Vein endothelial cell (primary cell): ENCODE data around the gene FLYWCH1. TPM values are rescaled to one million over a fixed set of nuclear protein-coding genes. Genes with fewer than 3 reads are reported as not detected.

Experiments
- small RNA-seq: library from RNA; depleted of rRNA; stranded (forward); fragments of <200 nt; gene quantifications from one replicate; pipeline ENCODE3, GENCODE V24; 2012
- total RNA-seq: library from RNA; depleted of rRNA; stranded (reverse); fragments of >200 nt; gene quantifications from 2 replicates; pipeline ENCODE4 v1.2.3, GENCODE V29; 2012

The FLYWCH1 gene
- 26.0 and 37.6 TPM in 2 replicates for total RNA-seq

GRCh38 chr16:2911638-2912329 is at the start of gene FLYWCH1:
Gene FLYWCH1, plus strand, starts transcription at chr16:2911931. Its CDS starts 17,755 bp downstream, at chr16:2929686.

GRCh38 chr16:2882650-2883457 is 28.9 kb upstream of the FLYWCH1 start, which contains the start of gene FLYWCH2:
Gene FLYWCH2, plus strand, starts transcription at chr16:2883215. Its CDS starts 13,235 bp downstream, at chr16:2896450.

GRCh38 chr16:2963723-2964474 is 52.2 kb downstream of the FLYWCH1 start, which contains the start of gene KREMEN2:
Gene KREMEN2, plus strand, starts transcription at chr16:2964275. Its CDS starts 246 bp downstream, at chr16:2964521.

GRCh38 chr16:2968738-2969544 is 57.2 kb downstream of the FLYWCH1 start, which contains the start of gene PAQR4:
Gene PAQR4, plus strand, starts transcription at chr16:2969348. Its CDS starts 327 bp downstream, at chr16:2969675.

GRCh38 chr16:2980227-2981176 is 68.8 kb downstream of the FLYWCH1 start, which contains the start of gene PKMYT1:
Gene PKMYT1, minus strand, starts transcription at chr16:2980446. Its CDS starts 789 bp downstream, at chr16:2979657.

Small RNA genes within 50 kb of the gene (small RNA-seq; reads per million reads assigned to genes)
- gene LINC00514 = not detected

Other genes with a start within 250 kb of the FLYWCH1 start
- gene KCTD5, start 229.4 kb upstream of the FLYWCH1 start, total RNA-seq = 25.8 and 28.4 TPM in 2 replicates
- under 0.01 and 1.1 TPM in 2 replicates for gene PRSS27, start 191.7 kb upstream of the FLYWCH1 start, total RNA-seq
- gene SRRM2, start 159.3 kb upstream of the FLYWCH1 start, total RNA-seq = 90.4 and 114 TPM in 2 replicates
- 231 and 236 TPM in 2 replicates for gene ELOB, start 134.7 kb upstream of the FLYWCH1 start, total RNA-seq
- gene PRSS33, start 124.4 kb upstream of the FLYWCH1 start, total RNA-seq = not detected in 2 replicates
- not detected in 2 replicates for gene PRSS41, start 113.5 kb upstream of the FLYWCH1 start, total RNA-seq
- gene PRSS21, start 94.7 kb upstream of the FLYWCH1 start, total RNA-seq = 0.33 and 1.2 TPM in 2 replicates
- gene ZG16B, start 81.6 kb upstream of the FLYWCH1 start, total RNA-seq = 0.33 TPM in 1 of 2 replicates, not detected in the other
- not detected in 2 replicates for gene PRSS22, start 53.8 kb upstream of the FLYWCH1 start, total RNA-seq
- 44.9 and 49.0 TPM in 2 replicates for gene FLYWCH2, start 28.7 kb upstream of the FLYWCH1 start, total RNA-seq
- gene KREMEN2, start 52.3 kb downstream of the FLYWCH1 start, total RNA-seq = not detected in 2 replicates
- 11.8 and 13.9 TPM in 2 replicates for gene PAQR4, start 57.4 kb downstream of the FLYWCH1 start, total RNA-seq
- 9.6 and 11.4 TPM in 2 replicates for gene PKMYT1, start 68.5 kb downstream of the FLYWCH1 start, total RNA-seq
- not detected in 2 replicates for gene CLDN9, start 101.0 kb downstream of the FLYWCH1 start, total RNA-seq
- under 0.01 TPM in 1 of 2 replicates, not detected in the other for gene CLDN6, start 106.3 kb downstream of the FLYWCH1 start, total RNA-seq
- 116 and 149 TPM in 2 replicates for gene TNFRSF12A, start 108.4 kb downstream of the FLYWCH1 start, total RNA-seq
- 6.8 and 19.9 TPM in 2 replicates for gene HCFC1R1, start 112.0 kb downstream of the FLYWCH1 start, total RNA-seq
- 24.8 and 35.3 TPM in 2 replicates for gene THOC6, start 112.1 kb downstream of the FLYWCH1 start, total RNA-seq
- not detected in 2 replicates for gene BICDL2, start 125.0 kb downstream of the FLYWCH1 start, total RNA-seq
- gene MMP25, start 134.6 kb downstream of the FLYWCH1 start, total RNA-seq = under 0.01 and 0.10 TPM in 2 replicates
- 101 and 214 TPM in 2 replicates for gene IL32, start 153.7 kb downstream of the FLYWCH1 start, total RNA-seq
- not detected in 2 replicates for gene ZSCAN10, start 187.4 kb downstream of the FLYWCH1 start, total RNA-seq
- 21.4 and 35.3 TPM in 2 replicates for gene ZNF205, start 200.7 kb downstream of the FLYWCH1 start, total RNA-seq
- 4.8 and 5.6 TPM in 2 replicates for gene ZNF213, start 223.1 kb downstream of the FLYWCH1 start, total RNA-seq